Heart left ventricle (tissue), 16 donors: Measurements from ENCODE around the gene TANK. TPM values are rescaled to one million over a fixed set of nuclear protein-coding genes. Genes with fewer than 3 reads are reported as not detected.

ENCODE experiments used
- ATAC-seq, 4 donors: fragments of 200-7000 bp; cut with Tn5 transposase; one replicate each; pipeline ENCODE4 v1.9.1; 2020 to 2022; ENCODE audit warnings: moderate library complexity in 4 of 4, mild to moderate bottlenecking in 3 of 4, moderate number of reproducible peaks in 1 of 4
- DNase-seq, 5 donors: peaks; one replicate each; pipeline ENCODE4 v3.0.0-alpha.2; 2020
- H3K27ac ChIP-seq, 12 donors: fragments of 200-600 bp; sonication (generic) in 4 of 12; one replicate each; pipeline versions ENCODE4 v1.5.0 to v1.8.0; 2016 to 2022; ENCODE audit warnings: mild to moderate bottlenecking in 2 of 12
- H3K27me3 ChIP-seq, 9 donors: fragments of 200-600 bp; sonication (generic) in 2 of 9; one replicate each; pipeline versions ENCODE4 v1.5.1 to v1.8.0; 2016 to 2022; ENCODE audit warnings: mild to moderate bottlenecking in 3 of 9
- H3K36me3 ChIP-seq, 9 donors: fragments of 200-600 bp; sonication (generic) in 2 of 9; one replicate each; pipeline versions ENCODE4 v1.5.0 to v1.8.0; 2018 to 2022; ENCODE audit warnings: mild to moderate bottlenecking in 2 of 9
- H3K4me1 ChIP-seq, 12 donors: fragments of 200-600 bp; sonication (generic) in 4 of 12; one replicate each; pipeline versions ENCODE4 v1.5.0 to v1.8.0; 2016 to 2022; ENCODE audit warnings: mild to moderate bottlenecking in 3 of 12
- H3K4me3 ChIP-seq, 12 donors: fragments of 200-600 bp; sonication (generic) in 4 of 12; one replicate each; pipeline versions ENCODE4 v1.5.0 to v1.8.0; 2017 to 2022; ENCODE audit warnings: mild to moderate bottlenecking in 9 of 12, moderate library complexity in 4 of 12
- H3K9me3 ChIP-seq, 12 donors: fragments of 200-600 bp; sonication (generic) in 4 of 12; one replicate each; pipeline versions ENCODE4 v1.5.0 to v1.8.0; 2016 to 2022; ENCODE audit warnings: mild to moderate bottlenecking in 1 of 12
- CTCF ChIP-seq, 12 donors: fragments of 200-600 bp; sonication (generic) in 4 of 12; IDR thresholded peaks; one replicate each; pipeline versions ENCODE4 v1.5.0 to v1.8.0; 2018 to 2022; ENCODE audit warnings: antibody characterized with exemption in 12 of 12, mild to moderate bottlenecking in 5 of 12
- POLR2A ChIP-seq, 2 donors: fragments of 450-650 bp; IDR thresholded peaks; one replicate each; pipeline ENCODE4 v1.6.1; 2017; ENCODE audit warnings: antibody characterized with exemption in 2 of 2, mild to moderate bottlenecking in 2 of 2, moderate library complexity in 2 of 2
- WGBS, 4 donors: extraction: QIAGEN DNeasy Blood & Tissue Kit in 2 of 4; methylation state at CpG; one replicate each; pipeline versions ENCODE4 v1.1.5 to v1.1.7; 2013 to 2018; 5-methylcytosine and 5-hydroxymethylcytosine counted together
- intact Hi-C, 10 donors: fragments of 100-400 bp; cut with DNase I; formaldehyde crosslinking; loops; one replicate each; pipeline versions ENCODE4 v1.11.1 to v1.14.2; 2022
- polyA plus RNA-seq, 2 donors: library from polyadenylated mRNA; stranded (reverse); fragments of 200-250 nt; gene quantifications; one replicate each; pipeline ENCODE4 v1.2.3, GENCODE V29; 2013
- total RNA-seq, 9 donors: library from RNA; depleted of rRNA in 2 of 9; stranded (reverse); fragments of >200 nt in 2 of 9; fragmentation: NEBNext Ultra II Directional in 3 of 9; extraction: Animal tissue kit (Norgen Biotek cat#: 25700) in 3 of 9; gene quantifications; one replicate each; pipeline versions ENCODE4 v1.1.0 to v1.2.4, GENCODE V29; 2016 to 2023
- donor health status: ischemic (EF 13 %, LVEDD 7.1; RV severe dilation, severe dysfunction).
- donor health status: healthy with polysubstance abuse.
- donor health status: DM: no; HTN: yes; CAD: no.
- donor health status: DM: no; HTN: no; CAD: no.
- donor health status: ischemic (EF 25% LVEDD 6.9; RV normal size, moderate dysfunction).
- donor health status: ischemic (EF 25% LVEDD 5.7; RV mildly dilated, moderate dysfunction).
- donor health status: healthy.
- donor health status: DM: yes; HTN: yes; CAD: no.
- donor health status: ischemic (EF 35%, LVEDD 5.7; RV mildly dilated, moderate dysfunction).
- donor health status: nonischemic (EF 11% LVEDD 7.7; RV severe dilation, severe dysfunction).
- donor health status: DM: yes; HTN: yes; CAD: no.
- donor health status: PGD.
- donor health status: ischemic (EF 29% LVEDD 5.4; RV normal size, mild dysfunction).
- donor health status: nonischemic (EF 23%, LVEDD 6.1; RV moderate dilation, normal function).

Gene TANK
- total and polyA plus RNA-seq, 11 donors: 15.4 to 58.5 (median 32.4) TPM

- H3K9me3 ChIP-seq: no peaks in the 10 kb centered on the region
- no peak for DNase-seq
- WGBS, 4 donors: 81 to 91% (median 86%) methylated on average over 2 of the region's 2 CpGs
- peak overlapping the region in 1 of 12 donors; percentile 53 for H3K4me3 ChIP-seq
- H3K27me3 ChIP-seq: peaks cover 0 to 28% (median 0%) of the 10 kb centered on the region in 9 donors
- H3K36me3 ChIP-seq: no peaks in the 10 kb centered on the region
- no peak overlapping the region for H3K27ac ChIP-seq
- no peak for ATAC-seq
- no peak for TF ChIP-seq CTCF (IDR thresholded peaks at IDR 0.05)
- H3K4me1 ChIP-seq: peaks cover 0 to 12% (median 0%) of the 10 kb centered on the region in 12 donors
- intact Hi-C loops: loop anchor here in 1 of 10 donors (10.0 kb wide), 1 partner anchor 699 kb away; no protein-coding TSS in a partner anchor
Measured at GRCh38 chr2:161245671-161246070, 85.4 kb downstream of the TANK start.

- 54 to 67% (median 60%) methylated on average over 5 of the region's 5 CpGs for WGBS, 4 donors
- intact Hi-C loops: loop anchor here in 1 of 10 donors (10.0 kb wide), 1 partner anchor 699 kb away; no protein-coding TSS in a partner anchor
- peaks cover 0 to 28% (median 0%) of the 10 kb centered on the region in 9 donors for H3K27me3 ChIP-seq
- H3K4me1 ChIP-seq: peaks cover 0 to 12% (median 0%) of the 10 kb centered on the region in 12 donors
- H3K36me3 ChIP-seq: no peaks in the 10 kb centered on the region
- H3K4me3 ChIP-seq: no peak overlapping the region
- H3K9me3 ChIP-seq: no peaks in the 10 kb centered on the region
- DNase-seq: no peak
- TF ChIP-seq POLR2A (IDR thresholded peaks at IDR 0.05): no peak
- H3K27ac ChIP-seq: no peak overlapping the region
- no peak for ATAC-seq
Measured at GRCh38 chr2:161246281-161246680, 86.1 kb downstream of the TANK start.

GRCh38 chr2:161250864-161251436 lies 90.7 kb downstream of the TANK start:
- WGBS, 4 donors: 15 to 28% (median 20%) methylated on average over 2 of the region's 2 CpGs
- Histone ChIP-seq H3K4me1 (no peaks in the 10 kb centered on the region), H3K27me3 (peaks cover 0 to 23% (median 0%) of the 10 kb centered on the region in 9 donors), H3K9me3 (no peaks in the 10 kb centered on the region), H3K27ac (no peak overlapping the region), H3K36me3 (no peaks in the 10 kb centered on the region), H3K4me3 (no peak overlapping the region)
- DNase-seq (no peak), ATAC-seq (no peak)
- intact Hi-C loops: loop anchor here in 1 of 10 donors (10.0 kb wide), 1 partner anchor 694 kb away; no protein-coding TSS in a partner anchor
- TF ChIP-seq CTCF (IDR thresholded peaks at IDR 0.05) (peak in 11 of 12 donors; percentile 17 to 60 (median 47)), POLR2A (IDR thresholded peaks at IDR 0.05) (no peak)

GRCh38 chr2:161257123-161257952 lies 97.1 kb downstream of the TANK start:
- Histone ChIP-seq H3K36me3 (no peaks in the 10 kb centered on the region), H3K27ac (no peak overlapping the region), H3K4me1 (no peaks in the 10 kb centered on the region), H3K9me3 (no peaks in the 10 kb centered on the region), H3K27me3 (no peaks in the 10 kb centered on the region), H3K4me3 (no peak overlapping the region)
- WGBS, 4 donors: 81 to 85% (median 84%) methylated on average over 8 of the region's 8 CpGs
- DNase-seq (no peak), ATAC-seq (no peak)
- intact Hi-C loops: loop anchor here in 1 of 10 donors (10.0 kb wide), 1 partner anchor 687 kb away; no protein-coding TSS in a partner anchor
- TF ChIP-seq POLR2A (IDR thresholded peaks at IDR 0.05): no peak
- no peak for TF ChIP-seq CTCF (IDR thresholded peaks at IDR 0.05)
